ENCODE measurements around the gene OR2C3. TPM values are rescaled to one million over a fixed set of nuclear protein-coding genes. Genes with fewer than 3 reads are reported as not detected.

The OR2C3 gene
- total RNA-seq, 2 donors from 2014 or later, result 0.45 TPM; not detected in 1

DNA sequence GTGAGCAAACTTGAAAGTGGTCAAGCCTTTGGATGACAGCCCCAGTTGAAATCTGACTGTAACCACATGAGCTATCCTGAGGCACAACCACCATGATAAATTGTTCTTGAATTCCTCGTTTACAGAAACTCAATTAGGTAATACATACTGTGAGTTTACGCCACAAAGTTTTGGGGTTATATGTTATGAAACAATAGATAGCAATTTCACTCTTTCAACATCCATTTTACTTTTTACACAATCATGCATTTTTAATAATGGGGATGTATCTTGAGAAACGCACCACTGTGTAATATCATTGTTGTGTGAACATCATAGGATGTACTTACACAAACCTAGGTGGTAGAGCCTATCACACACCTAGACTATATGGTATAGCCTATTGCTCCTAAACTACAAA is 35.4 kb downstream of the OR2C3 start:
- intact Hi-C loops (cut with DNase I), result no loop called here
- 54% methylated on average over 3 of the region's 3 CpGs for WGBS

DNA sequence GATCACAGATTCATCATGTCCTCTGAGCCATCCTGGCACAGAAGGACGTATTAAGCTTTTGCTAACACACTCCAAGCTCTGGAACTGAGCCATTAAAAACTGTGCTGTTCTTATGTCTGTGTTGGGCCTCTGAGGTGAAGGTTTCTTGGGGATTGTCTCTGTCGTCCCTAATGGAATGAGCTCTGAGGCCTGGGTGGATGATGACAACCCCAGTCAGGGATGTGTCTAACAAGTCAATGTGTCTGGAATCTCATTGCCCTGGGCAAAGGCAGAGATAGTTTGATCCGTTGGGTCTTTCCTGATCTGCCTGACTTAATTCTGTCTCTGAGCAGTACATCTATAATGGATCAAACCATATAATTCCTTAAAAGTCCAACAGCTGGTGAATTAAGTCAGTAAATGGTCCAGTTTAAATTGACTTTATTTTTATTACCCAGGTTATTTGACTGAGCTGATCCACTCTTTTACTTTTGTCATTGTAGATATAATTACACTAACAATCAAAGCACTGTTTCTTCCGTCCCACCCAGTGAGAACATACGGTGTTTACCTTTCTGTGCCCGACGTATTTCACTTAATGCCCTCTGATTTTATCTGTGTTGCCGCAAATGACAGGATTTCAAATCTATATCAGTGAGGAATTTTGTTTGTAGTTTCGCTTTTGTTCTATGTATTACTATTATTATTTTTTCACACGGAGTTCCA is 39.5 kb downstream of the OR2C3 start:
- no peak for DNase-seq (ENCODE audit: low spot score)
- intact Hi-C loops (cut with DNase I), result no loop called here

More for the DNA sequence above, 35.4 kb downstream of the OR2C3 start:
- no peaks in the 10 kb centered on the region for H3K27me3 ChIP-seq (replicated peaks; ENCODE audit: insufficient read depth)
- H3K4me3 ChIP-seq, result no peak overlapping the region
- TF ChIP-seq POLR2A (IDR thresholded peaks at IDR 0.05), result no peak
- no peak for TF ChIP-seq POLR2AphosphoS5 (IDR thresholded peaks at IDR 0.05)
- no peak for TF ChIP-seq CTCF (IDR thresholded peaks at IDR 0.05)
- no peak for DNase-seq (ENCODE audit: low spot score)
- no peaks in the 10 kb centered on the region for H3K9me3 ChIP-seq
- H3K27ac ChIP-seq, result no peak overlapping the region
- H3K36me3 ChIP-seq, result no peaks in the 10 kb centered on the region
- no peaks in the 10 kb centered on the region for H3K4me1 ChIP-seq (replicated peaks)

GRCh38 chr1:247494767-247495166 is 41.5 kb downstream of the OR2C3 start:
- DNase-seq (ENCODE audit: low spot score), result no peak
- TF ChIP-seq CTCF (IDR thresholded peaks at IDR 0.05), result no peak
- no peak for TF ChIP-seq POLR2A (IDR thresholded peaks at IDR 0.05)
- no peak for TF ChIP-seq POLR2AphosphoS5 (IDR thresholded peaks at IDR 0.05)
- Histone ChIP-seq H3K27ac (no peak overlapping the region), H3K4me3 (no peak overlapping the region), H3K4me1 (replicated peaks) (no peaks in the 10 kb centered on the region), H3K36me3 (no peaks in the 10 kb centered on the region), H3K27me3 (replicated peaks; ENCODE audit: insufficient read depth) (no peaks in the 10 kb centered on the region), H3K9me3 (no peaks in the 10 kb centered on the region)
- intact Hi-C loops (cut with DNase I), result no loop called here
- WGBS, result 30% methylated on average over 2 of the region's 2 CpGs

More for the DNA sequence above, 39.5 kb downstream of the OR2C3 start:
- H3K9me3 ChIP-seq, result no peaks in the 10 kb centered on the region
- H3K36me3 ChIP-seq, result no peaks in the 10 kb centered on the region
- no peak overlapping the region for H3K4me3 ChIP-seq
- TF ChIP-seq POLR2A (IDR thresholded peaks at IDR 0.05) (no peak), CTCF (IDR thresholded peaks at IDR 0.05) (no peak), POLR2AphosphoS5 (IDR thresholded peaks at IDR 0.05) (peak; percentile 29)
- H3K4me1 ChIP-seq (replicated peaks), result no peaks in the 10 kb centered on the region
- peak overlapping the region; percentile 23 to 69 for H3K27ac ChIP-seq
- H3K27me3 ChIP-seq (replicated peaks; ENCODE audit: insufficient read depth), result no peaks in the 10 kb centered on the region
- 31% methylated on average over 10 of the region's 10 CpGs for WGBS

GRCh38 chr1:247493106-247493505 is 43.1 kb downstream of the OR2C3 start:
- TF ChIP-seq POLR2AphosphoS5 (IDR thresholded peaks at IDR 0.05) (no peak), CTCF (IDR thresholded peaks at IDR 0.05) (no peak), POLR2A (IDR thresholded peaks at IDR 0.05) (no peak)
- Histone ChIP-seq H3K4me1 (replicated peaks) (no peaks in the 10 kb centered on the region), H3K4me3 (no peak overlapping the region), H3K27ac (no peak overlapping the region), H3K9me3 (no peaks in the 10 kb centered on the region), H3K36me3 (no peaks in the 10 kb centered on the region), H3K27me3 (replicated peaks; ENCODE audit: insufficient read depth) (no peaks in the 10 kb centered on the region)
- 67% methylated on average over 1 of the region's 1 CpG for WGBS
- intact Hi-C loops (cut with DNase I), result no loop called here
- DNase-seq (ENCODE audit: low spot score), result no peak

- no peak for DNase-seq (ENCODE audit: low spot score)
- intact Hi-C loops (cut with DNase I), result no loop called here
- TF ChIP-seq POLR2A (IDR thresholded peaks at IDR 0.05) (no peak), POLR2AphosphoS5 (IDR thresholded peaks at IDR 0.05) (no peak), CTCF (IDR thresholded peaks at IDR 0.05) (no peak)
- no peak overlapping the region for H3K4me3 ChIP-seq
- 89% methylated on average over 12 of the region's 12 CpGs for WGBS
- H3K27me3 ChIP-seq (replicated peaks; ENCODE audit: insufficient read depth), result no peaks in the 10 kb centered on the region
- no peaks in the 10 kb centered on the region for H3K4me1 ChIP-seq (replicated peaks)
- H3K27ac ChIP-seq, result no peak overlapping the region
- H3K36me3 ChIP-seq, result no peaks in the 10 kb centered on the region
- no peaks in the 10 kb centered on the region for H3K9me3 ChIP-seq
Measured at GRCh38 chr1:247491328-247491727, 44.9 kb downstream of the OR2C3 start.
